ENCODE measurements around the gene TRAP1. TPM values are rescaled to one million over a fixed set of nuclear protein-coding genes. Genes with fewer than 3 reads are reported as not detected.

Gene TRAP1
- total and polyA plus RNA-seq, 8 donors, result 39.5 to 460 (median 88.7) TPM

- intact Hi-C loops (cut with DNase I; ENCODE audit: low total_unique reads), result no loop called here
- WGBS, 5 donors, result 88 to 97% (median 95%) methylated on average over 11 of the region's 11 CpGs
- DNase-seq, result no peak
These were observed 45.9 kb downstream of the TRAP1 start for GRCh38 chr16:3671424-3671823.

GRCh38 chr16:3670711-3671110 lies 46.6 kb downstream of the TRAP1 start:
- TF ChIP-seq EP300 (IDR thresholded peaks at IDR 0.05) (no peak), CTCF (IDR thresholded peaks at IDR 0.05) (no peak), POLR2A (IDR thresholded peaks at IDR 0.05) (no peak), POLR2AphosphoS5 (IDR thresholded peaks at IDR 0.05) (no peak)
- H3K36me3 ChIP-seq, result peaks cover 32 to 84% (median 76%) of the 10 kb centered on the region in 4 donors
- WGBS, 5 donors, result 87 to 94% (median 92%) methylated on average over 13 of the region's 13 CpGs
- DNase-seq, result no peak
- no peaks in the 10 kb centered on the region for H3K9me3 ChIP-seq
- intact Hi-C loops (cut with DNase I; ENCODE audit: low total_unique reads), result no loop called here
- no peak overlapping the region for H3K27ac ChIP-seq
- H3K4me3 ChIP-seq, result no peak overlapping the region
- no peaks in the 10 kb centered on the region for H3K4me1 ChIP-seq
- H3K27me3 ChIP-seq, result no peaks in the 10 kb centered on the region

More at GRCh38 chr16:3671424-3671823, 45.9 kb downstream of the TRAP1 start:
- no peak for TF ChIP-seq CTCF (IDR thresholded peaks at IDR 0.05)
- no peak for TF ChIP-seq POLR2A (IDR thresholded peaks at IDR 0.05)
- TF ChIP-seq POLR2AphosphoS5 (IDR thresholded peaks at IDR 0.05), result no peak
- TF ChIP-seq EP300 (IDR thresholded peaks at IDR 0.05), result no peak
- Histone ChIP-seq H3K36me3 (peaks cover 34 to 85% (median 78%) of the 10 kb centered on the region in 4 donors), H3K27ac (no peak overlapping the region), H3K27me3 (no peaks in the 10 kb centered on the region), H3K4me1 (no peaks in the 10 kb centered on the region), H3K4me3 (no peak overlapping the region), H3K9me3 (no peaks in the 10 kb centered on the region)

DNA sequence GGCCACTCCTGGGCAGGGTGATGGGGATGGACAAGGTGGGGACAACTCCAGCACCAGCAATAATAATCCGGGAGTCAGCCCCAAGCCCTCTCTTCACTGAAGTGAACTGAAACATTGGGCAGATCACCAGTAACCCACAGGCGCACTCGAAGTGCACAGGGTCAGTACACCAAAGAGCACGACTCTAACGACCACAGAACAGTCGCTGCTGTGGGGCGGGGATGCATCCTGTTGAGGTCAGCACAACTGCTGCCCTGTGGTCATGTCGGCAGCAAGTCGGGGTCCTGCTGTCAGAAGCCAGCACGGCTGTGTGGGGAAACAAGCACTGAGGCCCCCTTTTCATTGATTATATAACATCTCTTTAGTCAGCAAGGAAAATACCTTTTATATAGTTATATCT lies 48.2 kb downstream of the TRAP1 start:
- Histone ChIP-seq H3K4me3 (no peak overlapping the region), H3K9me3 (no peaks in the 10 kb centered on the region), H3K27ac (no peak overlapping the region), H3K4me1 (no peaks in the 10 kb centered on the region), H3K27me3 (no peaks in the 10 kb centered on the region), H3K36me3 (peaks cover 31 to 84% (median 76%) of the 10 kb centered on the region in 4 donors)
- intact Hi-C loops (cut with DNase I; ENCODE audit: low total_unique reads), result no loop called here
- DNase-seq, result no peak
- TF ChIP-seq CTCF (IDR thresholded peaks at IDR 0.05), result no peak
- no peak for TF ChIP-seq POLR2AphosphoS5 (IDR thresholded peaks at IDR 0.05)
- TF ChIP-seq POLR2A (IDR thresholded peaks at IDR 0.05), result no peak
- no peak for TF ChIP-seq EP300 (IDR thresholded peaks at IDR 0.05)
- WGBS, 5 donors, result 81 to 98% (median 86%) methylated on average over 6 to 10 of the region's 10 CpGs

DNA sequence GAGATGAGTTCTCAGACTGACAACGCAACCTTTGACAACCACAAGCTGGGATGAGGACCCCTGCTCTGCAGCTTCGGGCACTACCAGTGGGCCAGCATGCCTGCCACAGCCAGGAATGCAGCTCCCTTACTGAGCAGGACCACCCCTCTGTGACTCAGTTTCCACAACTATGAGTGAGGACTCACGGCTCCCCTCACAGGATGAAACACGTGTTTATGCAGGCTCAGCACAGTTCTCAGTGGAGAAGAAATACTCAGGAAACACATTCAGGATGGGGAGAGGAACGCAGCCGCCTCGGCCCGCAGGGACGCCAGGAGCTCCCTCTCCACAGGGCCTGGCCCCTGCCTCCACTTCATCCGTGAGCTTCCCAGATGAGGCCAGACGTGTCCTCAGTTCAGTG lies 48.7 kb downstream of the TRAP1 start:
- Histone ChIP-seq H3K9me3 (no peaks in the 10 kb centered on the region), H3K36me3 (peaks cover 29 to 84% (median 76%) of the 10 kb centered on the region in 4 donors), H3K27ac (no peak overlapping the region), H3K4me3 (no peak overlapping the region), H3K27me3 (no peaks in the 10 kb centered on the region), H3K4me1 (no peaks in the 10 kb centered on the region)
- WGBS, 5 donors, result 92 to 96% (median 94%) methylated on average over 11 of the region's 11 CpGs
- intact Hi-C loops (cut with DNase I; ENCODE audit: low total_unique reads), result no loop called here
- no peak for DNase-seq
- TF ChIP-seq POLR2A (IDR thresholded peaks at IDR 0.05), result no peak
- TF ChIP-seq CTCF (IDR thresholded peaks at IDR 0.05), result no peak
- no peak for TF ChIP-seq EP300 (IDR thresholded peaks at IDR 0.05)
- TF ChIP-seq POLR2AphosphoS5 (IDR thresholded peaks at IDR 0.05), result no peak

All from stomach (tissue), 9 donors.